ENCODE results near the gene EXOC2. TPM values are rescaled to one million over a fixed set of nuclear protein-coding genes. Genes with fewer than 3 reads are reported as not detected.
"Not testable (repeated sequence)": the region's sequence is repeated elsewhere in the genome, so short reads cannot be mapped to it uniquely, and the experiment has no call there.

Gene EXOC2
- total RNA-seq, 1 experiment from 2014 or later: 17.6 TPM

DNA sequence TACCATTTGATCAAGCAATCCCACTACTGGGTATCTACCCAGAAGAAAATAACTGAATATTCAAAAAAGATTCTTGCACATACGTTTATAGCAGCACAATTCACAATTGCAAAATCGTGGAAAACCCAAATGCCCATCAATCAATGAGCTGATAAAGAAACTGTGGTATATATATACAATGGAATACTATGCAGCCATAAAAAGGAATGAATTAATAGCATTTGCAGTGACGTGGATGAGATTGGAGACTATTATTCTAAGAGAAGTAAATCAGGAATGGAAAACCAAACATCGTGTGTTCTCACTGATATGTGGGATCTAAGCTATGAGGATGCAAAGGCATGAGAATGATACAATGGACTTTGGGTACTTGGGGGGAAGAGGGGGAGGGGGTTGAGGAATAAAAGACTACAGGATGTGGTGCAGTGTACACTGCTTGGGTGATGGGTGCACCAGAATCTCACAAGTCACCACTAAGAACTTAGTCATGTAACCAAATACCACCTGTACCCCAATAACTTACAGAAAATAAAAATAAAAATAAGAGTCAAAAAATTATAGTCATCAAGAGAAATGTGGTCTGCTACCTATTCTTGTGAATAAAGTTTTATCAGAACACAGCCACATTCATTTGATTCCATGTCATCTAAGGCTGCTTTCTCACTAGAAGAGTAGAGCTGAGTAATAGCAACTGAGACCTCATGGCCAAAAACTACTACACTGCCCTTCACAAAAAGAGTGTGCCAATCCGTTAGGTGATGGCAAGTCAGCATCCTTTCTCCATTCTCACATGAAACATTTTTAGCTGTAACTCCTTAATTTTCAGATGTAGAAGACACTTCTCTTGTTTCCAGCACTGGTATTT lies 27.3 kb downstream of the EXOC2 start:
- no peak overlapping the region for H2AFZ ChIP-seq (ENCODE audit: low read length)
- no peaks in the 10 kb centered on the region for H3K27me3 ChIP-seq (ENCODE audit: low read length)
- H3K4me3 ChIP-seq (ENCODE audit: low read length): no peak overlapping the region
- no peaks in the 10 kb centered on the region; the same call in 1 of the 2 replicates for H4K20me1 ChIP-seq (ENCODE audit: insufficient read depth, low read depth, low read length)
- no peaks in the 10 kb centered on the region for H3K9me2 ChIP-seq (replicated peaks; ENCODE audit: insufficient read depth, low read length)
- DNase-seq: no peak
- no peak overlapping the region for H3K4me2 ChIP-seq (ENCODE audit: low read depth, low read length, poor library complexity, severe bottlenecking)
- H3K27ac ChIP-seq (ENCODE audit: low read length): no peak overlapping the region
- H3K36me3 ChIP-seq (ENCODE audit: insufficient read depth, low read length): no peaks in the 10 kb centered on the region
- H3K9ac ChIP-seq (ENCODE audit: low read length): no peak overlapping the region
- H3K4me1 ChIP-seq (ENCODE audit: low read length): no peaks in the 10 kb centered on the region
- H3K79me2 ChIP-seq (ENCODE audit: low read length): peaks cover 3% of the 10 kb centered on the region
- no peaks in the 10 kb centered on the region for H3K9me3 ChIP-seq (ENCODE audit: low read length)

GRCh38 chr6:663788-664187 lies 29.2 kb downstream of the EXOC2 start:
- H3K27ac ChIP-seq (ENCODE audit: low read length); H3K4me1 ChIP-seq (ENCODE audit: low read length); H3K9ac ChIP-seq (ENCODE audit: low read length); DNase-seq; H3K79me2 ChIP-seq (ENCODE audit: low read length); H2AFZ ChIP-seq (ENCODE audit: low read length); H3K27me3 ChIP-seq (ENCODE audit: low read length); H3K9me3 ChIP-seq (ENCODE audit: low read length); H3K9me2 ChIP-seq (replicated peaks; ENCODE audit: insufficient read depth, low read length); H4K20me1 ChIP-seq (ENCODE audit: insufficient read depth, low read depth, low read length); H3K4me3 ChIP-seq (ENCODE audit: low read length); H3K36me3 ChIP-seq (ENCODE audit: insufficient read depth, low read length); H3K4me2 ChIP-seq (ENCODE audit: low read depth, low read length, poor library complexity, severe bottlenecking): not testable (repeated sequence)

GRCh38 chr6:659716-660581 lies 33.0 kb downstream of the EXOC2 start:
- no peak overlapping the region for H2AFZ ChIP-seq (ENCODE audit: low read length)
- no peaks in the 10 kb centered on the region for H3K9me2 ChIP-seq (replicated peaks; ENCODE audit: insufficient read depth, low read length)
- H3K9me3 ChIP-seq (ENCODE audit: low read length): no peaks in the 10 kb centered on the region
- H3K9ac ChIP-seq (ENCODE audit: low read length): no peak overlapping the region
- no peak overlapping the region for H3K27ac ChIP-seq (ENCODE audit: low read length)
- H3K4me3 ChIP-seq (ENCODE audit: low read length): no peak overlapping the region
- H3K4me1 ChIP-seq (ENCODE audit: low read length): no peaks in the 10 kb centered on the region
- peaks cover 5% of the 10 kb centered on the region; the same call in 1 of the 2 replicates for H4K20me1 ChIP-seq (ENCODE audit: insufficient read depth, low read depth, low read length)
- no peak overlapping the region for H3K4me2 ChIP-seq (ENCODE audit: low read depth, low read length, poor library complexity, severe bottlenecking)
- H3K36me3 ChIP-seq (ENCODE audit: insufficient read depth, low read length): no peaks in the 10 kb centered on the region
- DNase-seq: no peak
- H3K27me3 ChIP-seq (ENCODE audit: low read length): no peaks in the 10 kb centered on the region
- peaks cover 8% of the 10 kb centered on the region for H3K79me2 ChIP-seq (ENCODE audit: low read length)

- no peaks in the 10 kb centered on the region for H3K4me1 ChIP-seq (ENCODE audit: low read length)
- H3K9me2 ChIP-seq (replicated peaks; ENCODE audit: insufficient read depth, low read length): no peaks in the 10 kb centered on the region
- H3K4me3 ChIP-seq (ENCODE audit: low read length): no peak overlapping the region
- no peaks in the 10 kb centered on the region for H3K9me3 ChIP-seq (ENCODE audit: low read length)
- H3K36me3 ChIP-seq (ENCODE audit: insufficient read depth, low read length): no peaks in the 10 kb centered on the region
- H4K20me1 ChIP-seq (ENCODE audit: insufficient read depth, low read depth, low read length): peaks cover 5% of the 10 kb centered on the region; the same call in 1 of the 2 replicates
- no peak overlapping the region for H2AFZ ChIP-seq (ENCODE audit: low read length)
- no peak overlapping the region for H3K9ac ChIP-seq (ENCODE audit: low read length)
- no peak overlapping the region for H3K27ac ChIP-seq (ENCODE audit: low read length)
- no peak overlapping the region for H3K4me2 ChIP-seq (ENCODE audit: low read depth, low read length, poor library complexity, severe bottlenecking)
- peaks cover 8% of the 10 kb centered on the region for H3K79me2 ChIP-seq (ENCODE audit: low read length)
- DNase-seq: no peak
- no peaks in the 10 kb centered on the region for H3K27me3 ChIP-seq (ENCODE audit: low read length)
Measured at GRCh38 chr6:658244-658643, 34.7 kb downstream of the EXOC2 start.

- Histone ChIP-seq H3K4me1 (ENCODE audit: low read length) (no peaks in the 10 kb centered on the region), H3K27me3 (ENCODE audit: low read length) (no peaks in the 10 kb centered on the region), H3K27ac (ENCODE audit: low read length) (no peak overlapping the region), H3K9me3 (ENCODE audit: low read length) (no peaks in the 10 kb centered on the region), H3K79me2 (ENCODE audit: low read length) (peaks cover 8% of the 10 kb centered on the region), H2AFZ (ENCODE audit: low read length) (no peak overlapping the region), H3K9ac (ENCODE audit: low read length) (no peak overlapping the region), H3K36me3 (ENCODE audit: insufficient read depth, low read length) (no peaks in the 10 kb centered on the region), H3K4me3 (ENCODE audit: low read length) (no peak overlapping the region), H4K20me1 (ENCODE audit: insufficient read depth, low read depth, low read length) (peaks cover 5% of the 10 kb centered on the region; the same call in 1 of the 2 replicates), H3K9me2 (replicated peaks; ENCODE audit: insufficient read depth, low read length) (no peaks in the 10 kb centered on the region), H3K4me2 (ENCODE audit: low read depth, low read length, poor library complexity, severe bottlenecking) (no peak overlapping the region)
- no peak for DNase-seq
Measured at GRCh38 chr6:657743-658142, 35.2 kb downstream of the EXOC2 start.

DNA sequence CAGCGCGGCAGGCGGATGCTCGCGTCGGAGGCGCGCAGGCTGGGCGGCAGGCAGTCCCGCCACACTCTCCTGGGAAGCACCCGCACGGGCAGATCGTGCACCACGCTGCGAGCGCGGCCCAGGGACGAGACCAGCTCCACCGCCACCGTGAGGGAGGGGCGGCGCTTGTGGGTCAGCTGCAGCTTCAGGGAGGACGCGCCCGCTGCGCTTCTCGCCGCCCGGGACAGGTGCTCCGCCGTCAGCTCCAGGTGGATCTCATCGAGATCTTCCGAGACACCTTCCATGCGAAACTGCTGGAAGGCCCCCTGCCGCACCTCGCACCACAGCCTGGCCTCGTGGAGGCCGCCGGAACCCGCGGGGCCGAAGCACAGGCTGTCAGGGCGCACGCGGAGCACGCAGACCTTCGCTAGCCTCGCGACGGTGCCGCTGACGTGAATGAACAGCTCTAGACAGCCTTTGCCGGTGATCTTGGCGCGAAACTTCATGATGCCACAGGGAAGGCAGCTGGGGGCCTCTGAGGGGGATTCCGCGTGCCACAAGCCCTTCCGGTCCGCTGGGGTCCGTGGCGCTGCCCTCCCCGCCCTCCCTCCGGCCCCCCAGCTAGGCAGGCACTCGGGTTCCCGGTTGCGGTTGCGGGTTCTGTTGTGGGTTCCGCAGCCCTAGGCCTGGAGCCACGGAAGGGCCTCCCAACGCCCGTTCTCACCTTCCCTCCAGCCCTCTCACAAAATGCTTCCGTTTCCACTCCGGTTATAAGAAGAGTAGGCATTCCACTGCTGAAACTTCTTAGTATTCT lies 36.3 kb downstream of the EXOC2 start, which contains the start of gene HUS1B:
HUS1B (minus strand) TSS at position 641 of the 793 bp plus-strand sequence; CDS start at position 485, 156 bp downstream.
- H3K9me2 ChIP-seq (replicated peaks; ENCODE audit: insufficient read depth, low read length): no peaks in the 10 kb centered on the region
- no peaks in the 10 kb centered on the region for H3K4me1 ChIP-seq (ENCODE audit: low read length)
- H3K27me3 ChIP-seq (ENCODE audit: low read length): no peaks in the 10 kb centered on the region
- H4K20me1 ChIP-seq (ENCODE audit: insufficient read depth, low read depth, low read length): peaks cover 5% of the 10 kb centered on the region; the same call in 1 of the 2 replicates
- H3K9ac ChIP-seq (ENCODE audit: low read length): no peak within 1 kb of the TSS
- no peak within 1 kb of the TSS for H3K4me2 ChIP-seq (ENCODE audit: low read depth, low read length, poor library complexity, severe bottlenecking)
- H3K79me2 ChIP-seq (ENCODE audit: low read length): peaks cover 6% of the 10 kb centered on the region
- H2AFZ ChIP-seq (ENCODE audit: low read length): no peak within 1 kb of the TSS
- H3K27ac ChIP-seq (ENCODE audit: low read length): no peak within 1 kb of the TSS
- H3K36me3 ChIP-seq (ENCODE audit: insufficient read depth, low read length): no peaks in the 10 kb centered on the region
- H3K9me3 ChIP-seq (ENCODE audit: low read length): no peaks in the 10 kb centered on the region
- DNase-seq: no peak
- H3K4me3 ChIP-seq (ENCODE audit: low read length): no peak within 1 kb of the TSS

DNA sequence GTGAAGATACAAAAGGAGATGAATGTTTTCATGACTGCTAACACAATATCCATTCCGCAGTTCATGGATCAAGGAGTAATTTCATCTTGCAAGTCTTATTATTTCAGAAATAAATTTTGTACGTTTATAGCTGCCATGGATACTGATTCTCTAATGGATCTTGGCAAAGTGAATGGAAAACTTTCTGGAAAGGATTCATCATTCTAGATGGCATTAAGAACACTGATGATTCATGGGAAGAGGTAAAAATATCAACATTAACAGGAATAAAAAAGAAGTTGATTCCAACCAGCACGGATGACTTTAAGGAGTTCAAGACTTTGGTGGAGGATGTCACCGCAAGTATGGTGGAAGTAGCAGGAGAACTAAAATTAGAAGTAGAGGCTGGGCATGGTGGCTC lies 38.8 kb downstream of the EXOC2 start:
- Histone ChIP-seq H3K9ac (ENCODE audit: low read length) (no peak overlapping the region), H3K9me2 (replicated peaks; ENCODE audit: insufficient read depth, low read length) (no peaks in the 10 kb centered on the region), H3K79me2 (ENCODE audit: low read length) (no peaks in the 10 kb centered on the region; the same call in 1 of the 2 replicates), H2AFZ (ENCODE audit: low read length) (no peak overlapping the region), H4K20me1 (ENCODE audit: insufficient read depth, low read depth, low read length) (0 out of 2 replicates have a peak, but pooled peaks cover 5% of the 10 kb centered on the region), H3K4me2 (ENCODE audit: low read depth, low read length, poor library complexity, severe bottlenecking) (no peak overlapping the region), H3K36me3 (ENCODE audit: insufficient read depth, low read length) (no peaks in the 10 kb centered on the region), H3K9me3 (ENCODE audit: low read length) (no peaks in the 10 kb centered on the region), H3K4me3 (ENCODE audit: low read length) (no peak overlapping the region), H3K27me3 (ENCODE audit: low read length) (no peaks in the 10 kb centered on the region), H3K27ac (ENCODE audit: low read length) (no peak overlapping the region), H3K4me1 (ENCODE audit: low read length) (no peaks in the 10 kb centered on the region)
- no peak for DNase-seq
